ENCODE measurements around the gene BCAM.

DNA sequence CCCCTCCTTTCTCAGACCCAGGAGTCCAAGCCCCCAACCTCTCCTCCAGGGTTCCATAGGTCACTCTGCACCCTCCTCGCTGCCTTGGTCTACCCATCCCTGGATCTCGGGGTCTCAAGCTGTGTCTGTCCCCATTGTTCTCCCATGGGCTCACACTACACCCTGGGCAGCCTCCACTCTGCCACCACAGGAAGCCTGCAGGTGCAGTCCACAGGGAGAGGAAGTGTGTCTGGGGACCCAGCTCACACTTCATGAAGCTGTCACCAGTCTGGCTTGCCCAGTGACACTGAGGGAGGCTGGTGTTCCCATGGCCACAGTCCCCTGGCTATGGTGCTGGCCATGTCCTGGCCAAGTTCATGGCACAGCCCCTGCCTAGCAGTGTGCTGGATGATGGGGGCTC, 42.5 kb downstream of the BCAM start:
- TF ChIP-seq, protein P1, sequence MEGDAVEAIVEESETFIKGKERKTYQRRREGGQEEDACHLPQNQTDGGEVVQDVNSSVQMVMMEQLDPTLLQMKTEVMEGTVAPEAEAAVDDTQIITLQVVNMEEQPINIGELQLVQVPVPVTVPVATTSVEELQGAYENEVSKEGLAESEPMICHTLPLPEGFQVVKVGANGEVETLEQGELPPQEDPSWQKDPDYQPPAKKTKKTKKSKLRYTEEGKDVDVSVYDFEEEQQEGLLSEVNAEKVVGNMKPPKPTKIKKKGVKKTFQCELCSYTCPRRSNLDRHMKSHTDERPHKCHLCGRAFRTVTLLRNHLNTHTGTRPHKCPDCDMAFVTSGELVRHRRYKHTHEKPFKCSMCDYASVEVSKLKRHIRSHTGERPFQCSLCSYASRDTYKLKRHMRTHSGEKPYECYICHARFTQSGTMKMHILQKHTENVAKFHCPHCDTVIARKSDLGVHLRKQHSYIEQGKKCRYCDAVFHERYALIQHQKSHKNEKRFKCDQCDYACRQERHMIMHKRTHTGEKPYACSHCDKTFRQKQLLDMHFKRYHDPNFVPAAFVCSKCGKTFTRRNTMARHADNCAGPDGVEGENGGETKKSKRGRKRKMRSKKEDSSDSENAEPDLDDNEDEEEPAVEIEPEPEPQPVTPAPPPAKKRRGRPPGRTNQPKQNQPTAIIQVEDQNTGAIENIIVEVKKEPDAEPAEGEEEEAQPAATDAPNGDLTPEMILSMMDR (IDR thresholded peaks at IDR 0.05), result no peak
- no peak for TF ChIP-seq ZFX (IDR thresholded peaks at IDR 0.05; ENCODE audit: borderline replicate concordance)
